HL-60/S4 treated with retinoic acid at 250 ng/mL for 4 days and 3 days (cell line): ENCODE data around the gene GLB1L3.
"Not testable (repeated sequence)": the region's sequence is repeated elsewhere in the genome, so short reads cannot be mapped to it uniquely, and the experiment has no call there.

Source experiments
- in situ Hi-C: fragments of 300-500 bp; cut with MboI; formaldehyde crosslinking; loops from 2 replicates; pipeline ENCODE4 v1.7.0; 2022; ENCODE audit warnings: low sequenced_read_pairs

The GLB1L3 gene

GRCh38 chr11:134250675-134251074 lies 25.5 kb upstream of the GLB1L3 start:
- in situ Hi-C loops, result no loop called here

GRCh38 chr11:134252346-134253187 lies 23.6 kb upstream of the GLB1L3 start:
- in situ Hi-C loops, result no loop called here

DNA sequence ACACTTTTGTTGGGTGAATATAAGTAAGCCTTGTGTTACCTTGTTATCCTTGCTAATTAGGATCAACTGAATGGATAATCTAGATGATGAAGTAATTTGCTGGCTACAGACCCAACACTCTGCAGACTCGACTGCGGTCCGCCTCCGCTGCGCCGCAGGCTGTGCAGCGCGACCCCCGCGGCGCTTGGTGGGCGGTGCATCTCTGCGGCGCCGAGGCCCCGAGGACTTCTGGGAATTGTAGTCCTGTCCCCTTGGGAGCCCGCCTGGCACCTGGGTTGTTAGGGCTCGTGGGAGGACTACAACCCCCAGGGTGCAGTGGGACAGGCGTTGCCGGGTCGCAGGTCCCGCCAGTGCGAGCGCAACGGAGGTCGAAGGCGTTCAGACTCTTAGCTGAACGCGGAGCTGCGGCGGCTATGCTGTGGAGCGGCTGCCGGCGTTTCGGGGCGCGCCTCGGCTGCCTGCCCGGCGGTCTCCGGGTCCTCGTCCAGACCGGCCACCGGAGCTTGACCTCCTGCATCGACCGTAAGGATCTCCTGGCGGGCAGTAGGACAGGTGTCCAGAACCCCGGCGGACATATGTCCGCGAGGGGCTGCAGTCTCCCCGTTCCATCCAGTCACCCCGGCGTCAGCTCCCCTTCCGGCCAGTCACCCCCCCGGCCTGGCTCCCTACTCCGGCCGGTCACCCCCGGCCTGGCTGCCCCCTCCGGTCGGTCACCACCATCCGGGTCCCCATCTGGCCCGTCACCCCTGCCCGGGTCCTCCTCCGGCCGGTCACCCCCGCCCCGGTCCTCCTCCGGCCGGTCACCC lies 22.8 kb upstream of the GLB1L3 start, which contains the start of the genes ACAD8 and THYN1:
ACAD8 (plus strand) TSS at position 381 of the 806 bp plus-strand sequence; CDS start at position 414, 33 bp downstream.
THYN1 (minus strand) TSS at position 165 of the 806 bp plus-strand sequence. CDS start 470 bp downstream, outside the sequence.
- in situ Hi-C loops, result no loop called here

DNA sequence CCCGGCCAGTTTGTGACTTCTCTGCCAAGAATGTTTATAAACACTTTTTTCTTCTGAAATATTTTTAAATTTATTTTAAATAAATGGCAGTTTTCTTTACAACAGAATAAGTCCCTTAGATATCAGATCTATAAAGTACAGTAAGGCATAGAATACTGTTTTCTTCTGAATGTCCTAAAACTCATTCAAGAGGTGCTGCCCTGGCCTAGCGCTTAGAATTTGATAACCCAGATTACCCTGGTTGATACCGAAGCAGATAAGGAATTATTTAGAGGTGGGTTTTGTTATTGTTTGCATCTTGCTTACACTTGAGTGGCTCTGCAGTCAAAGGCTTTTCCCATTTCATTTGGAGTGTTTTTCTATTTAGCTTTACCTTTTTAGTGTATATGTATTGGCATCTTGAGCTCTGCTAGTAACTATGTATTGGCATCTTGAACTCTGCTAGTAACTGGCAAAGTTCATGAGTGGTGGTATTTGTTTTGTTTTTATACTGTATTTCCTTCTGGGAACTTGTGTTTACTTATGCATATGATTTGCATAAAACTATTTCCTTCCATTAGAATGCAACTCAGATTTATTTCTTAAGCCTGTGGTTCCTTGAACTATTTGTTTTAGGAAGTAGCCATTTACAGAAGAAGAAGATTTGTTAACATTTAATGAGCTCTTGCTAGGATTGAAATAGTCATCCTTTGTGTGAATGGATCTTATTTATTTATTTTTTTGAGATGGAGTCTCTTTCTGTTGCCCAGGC lies 21.6 kb upstream of the GLB1L3 start:
- in situ Hi-C loops, result no loop called here

DNA sequence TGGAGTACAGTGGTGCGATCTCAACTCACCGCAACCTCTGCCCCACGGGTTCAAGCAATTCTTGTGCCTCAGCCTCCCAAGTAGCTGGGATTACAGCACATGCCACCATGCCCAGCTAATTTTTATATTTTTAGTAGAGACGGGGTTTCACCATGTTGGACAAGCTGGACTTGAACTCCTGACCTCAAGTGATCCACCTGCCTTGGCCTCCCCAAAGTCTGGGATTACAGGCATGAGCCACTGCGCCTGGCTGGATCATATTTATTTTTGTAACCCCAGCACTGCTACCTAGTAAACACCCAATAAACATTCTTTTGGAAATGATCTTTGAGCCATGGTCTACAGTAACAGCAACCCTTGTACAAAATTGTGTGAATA lies 21.0 kb upstream of the GLB1L3 start:
- in situ Hi-C loops, result not testable (repeated sequence)

DNA sequence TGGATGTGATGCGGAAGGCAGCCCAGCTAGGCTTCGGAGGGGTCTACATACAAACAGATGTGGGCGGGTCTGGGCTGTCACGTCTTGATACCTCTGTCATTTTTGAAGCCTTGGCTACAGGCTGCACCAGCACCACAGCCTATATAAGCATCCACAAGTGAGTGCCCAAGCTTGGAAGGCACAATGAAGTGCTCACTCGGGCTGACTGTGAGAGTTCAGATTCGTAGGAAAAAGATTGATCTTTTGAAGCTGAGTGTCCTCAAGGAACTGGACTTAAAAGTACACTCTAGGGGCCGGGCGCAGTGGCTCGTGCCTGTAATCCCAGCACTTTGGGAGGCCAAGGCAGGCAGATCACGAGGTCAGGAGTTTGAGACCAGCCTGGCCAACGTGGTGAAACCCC lies 19.1 kb upstream of the GLB1L3 start:
- in situ Hi-C loops, result no loop called here

DNA sequence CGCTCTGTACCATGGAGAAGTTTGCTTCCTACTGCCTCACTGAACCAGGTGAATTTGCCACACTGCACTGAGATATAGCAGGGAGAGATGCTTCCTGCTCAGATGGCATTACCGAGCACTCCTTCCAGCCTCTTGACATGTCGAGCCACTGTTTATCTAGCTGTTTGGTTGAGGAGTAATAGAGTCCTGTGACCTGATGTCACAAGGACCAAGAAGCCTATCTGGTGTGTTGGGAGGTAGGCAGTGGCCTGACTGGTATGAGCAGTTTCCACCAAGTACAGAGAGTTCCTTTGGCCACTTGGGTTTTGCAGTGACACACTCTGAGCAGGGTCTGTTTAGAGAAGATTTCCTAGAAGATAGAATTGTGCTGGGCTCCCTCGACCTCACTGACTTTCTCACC lies 17.6 kb upstream of the GLB1L3 start:
- in situ Hi-C loops, result no loop called here

DNA sequence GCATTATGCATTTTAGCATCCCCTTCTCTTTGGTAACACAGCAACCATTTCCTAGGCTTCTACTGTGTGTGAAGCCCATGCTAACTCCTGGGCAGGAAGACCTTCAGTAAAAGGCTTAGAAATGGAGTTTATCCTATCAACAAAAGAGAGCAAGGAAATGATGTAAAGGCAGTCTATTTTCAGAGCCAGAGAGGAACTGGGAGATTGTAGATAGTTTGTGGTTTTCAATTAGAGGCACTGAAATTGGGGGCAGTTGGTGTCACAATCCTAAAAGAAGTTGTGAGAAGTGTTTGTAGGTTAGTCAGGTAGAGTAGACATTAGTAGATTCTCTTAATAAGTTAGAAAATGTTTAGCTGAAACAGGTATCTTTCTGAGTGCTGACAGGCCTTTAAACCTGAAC lies 15.7 kb upstream of the GLB1L3 start:
- in situ Hi-C loops, result no loop called here

DNA sequence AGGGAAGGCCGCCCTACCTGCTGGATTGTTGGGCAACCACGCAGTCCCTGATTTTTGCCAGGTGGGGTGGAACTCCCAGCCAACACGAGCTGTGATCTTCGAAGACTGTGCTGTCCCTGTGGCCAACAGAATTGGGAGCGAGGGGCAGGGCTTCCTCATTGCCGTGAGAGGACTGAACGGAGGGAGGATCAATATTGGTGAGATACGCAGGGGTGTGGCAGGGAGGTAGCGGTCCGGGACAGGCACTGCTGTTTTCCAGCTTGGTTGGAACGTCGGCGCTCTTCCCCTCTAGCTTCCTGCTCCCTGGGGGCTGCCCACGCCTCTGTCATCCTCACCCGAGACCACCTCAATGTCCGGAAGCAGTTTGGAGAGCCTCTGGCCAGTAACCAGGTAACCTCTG lies 15.2 kb upstream of the GLB1L3 start:
- in situ Hi-C loops, result no loop called here

- in situ Hi-C loops, result no loop called here
Measured at GRCh38 chr11:134261626-134262488, 14.3 kb upstream of the GLB1L3 start.

DNA sequence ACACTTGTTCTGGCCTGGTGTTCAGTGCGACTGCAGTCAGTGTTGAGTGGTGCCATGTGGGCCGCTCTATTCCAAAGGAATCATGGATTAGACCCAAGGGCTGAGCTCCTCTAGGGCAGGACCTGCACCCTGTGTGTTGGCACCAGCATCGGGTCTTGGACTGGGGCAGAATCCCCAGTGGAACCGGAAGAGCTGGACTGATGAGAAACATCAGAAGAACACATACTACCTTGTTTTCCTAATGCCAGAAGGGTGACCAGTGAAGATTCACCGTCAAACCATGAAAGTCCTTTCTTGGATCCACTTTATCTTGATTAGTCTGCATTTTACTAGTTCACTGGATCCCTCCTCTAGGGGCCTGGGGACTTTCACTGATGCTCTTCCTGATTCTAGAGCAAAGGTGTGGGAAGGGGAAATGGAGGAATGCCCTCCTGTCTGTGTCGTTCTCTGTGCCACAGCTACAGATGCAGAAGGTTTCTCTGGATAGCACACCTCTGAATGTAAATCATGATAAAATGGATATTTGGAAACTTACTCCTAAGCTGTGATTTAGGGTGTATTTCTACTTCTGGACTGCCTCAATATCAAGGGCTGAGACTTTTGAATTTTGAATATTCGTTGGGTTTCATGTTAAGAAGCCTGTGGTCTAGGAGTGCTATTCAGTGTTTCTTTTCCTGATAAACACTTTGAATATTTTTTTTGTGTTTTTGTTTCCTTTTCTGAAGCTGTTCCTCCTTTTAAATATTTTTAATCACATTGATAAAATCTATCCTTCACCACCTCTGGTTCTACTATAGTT lies 11.0 kb upstream of the GLB1L3 start:
- in situ Hi-C loops, result no loop called here

- in situ Hi-C loops, result no loop called here
Measured at GRCh38 chr11:134266440-134266839, 9.7 kb upstream of the GLB1L3 start.

- in situ Hi-C loops, result no loop called here
Measured at GRCh38 chr11:134266841-134267251, 9.3 kb upstream of the GLB1L3 start.

GRCh38 chr11:134267461-134267860 lies 8.7 kb upstream of the GLB1L3 start:
- in situ Hi-C loops, result no loop called here

DNA sequence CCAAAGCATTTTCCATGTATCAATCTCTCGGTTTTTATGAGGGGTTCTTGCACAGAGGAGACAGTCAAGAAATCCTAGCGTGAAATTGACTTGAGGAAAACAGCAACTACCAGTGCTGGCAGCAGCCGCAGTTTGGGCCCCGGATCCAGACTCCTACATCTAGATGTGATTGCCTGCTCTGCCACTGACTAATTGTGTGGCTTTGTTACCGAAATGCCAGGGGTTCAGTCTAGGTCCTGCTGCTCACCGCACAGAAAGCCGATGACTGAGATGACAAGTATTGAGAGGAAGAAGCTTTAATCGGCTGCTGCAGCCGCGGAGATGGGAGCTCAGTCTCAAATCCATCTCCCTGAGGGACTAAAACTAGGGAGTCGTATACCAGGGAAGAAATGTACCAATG lies 8.2 kb upstream of the GLB1L3 start:
- in situ Hi-C loops, result no loop called here

- in situ Hi-C loops, result no loop called here
Measured at GRCh38 chr11:134270250-134270714, 5.9 kb upstream of the GLB1L3 start.

DNA sequence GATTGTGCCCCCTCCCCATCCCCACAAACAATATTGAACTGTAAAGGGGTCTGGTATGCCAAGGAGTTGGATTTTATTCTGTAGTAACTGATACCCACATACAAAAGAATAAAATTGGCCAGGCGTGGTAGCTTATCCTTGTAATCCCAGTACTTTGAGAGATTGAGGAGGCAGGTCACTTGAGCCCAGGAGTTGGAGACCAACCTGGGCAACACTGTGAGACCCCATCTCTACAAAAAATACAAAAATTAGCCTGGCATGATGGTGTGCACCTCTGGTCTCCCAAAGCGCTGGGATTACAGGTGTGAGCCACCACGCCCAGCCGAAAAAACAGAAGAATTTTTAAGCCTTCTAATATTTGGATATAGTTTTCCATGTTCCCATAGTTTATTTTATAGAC lies 4.2 kb upstream of the GLB1L3 start:
- in situ Hi-C loops, result no loop called here

DNA sequence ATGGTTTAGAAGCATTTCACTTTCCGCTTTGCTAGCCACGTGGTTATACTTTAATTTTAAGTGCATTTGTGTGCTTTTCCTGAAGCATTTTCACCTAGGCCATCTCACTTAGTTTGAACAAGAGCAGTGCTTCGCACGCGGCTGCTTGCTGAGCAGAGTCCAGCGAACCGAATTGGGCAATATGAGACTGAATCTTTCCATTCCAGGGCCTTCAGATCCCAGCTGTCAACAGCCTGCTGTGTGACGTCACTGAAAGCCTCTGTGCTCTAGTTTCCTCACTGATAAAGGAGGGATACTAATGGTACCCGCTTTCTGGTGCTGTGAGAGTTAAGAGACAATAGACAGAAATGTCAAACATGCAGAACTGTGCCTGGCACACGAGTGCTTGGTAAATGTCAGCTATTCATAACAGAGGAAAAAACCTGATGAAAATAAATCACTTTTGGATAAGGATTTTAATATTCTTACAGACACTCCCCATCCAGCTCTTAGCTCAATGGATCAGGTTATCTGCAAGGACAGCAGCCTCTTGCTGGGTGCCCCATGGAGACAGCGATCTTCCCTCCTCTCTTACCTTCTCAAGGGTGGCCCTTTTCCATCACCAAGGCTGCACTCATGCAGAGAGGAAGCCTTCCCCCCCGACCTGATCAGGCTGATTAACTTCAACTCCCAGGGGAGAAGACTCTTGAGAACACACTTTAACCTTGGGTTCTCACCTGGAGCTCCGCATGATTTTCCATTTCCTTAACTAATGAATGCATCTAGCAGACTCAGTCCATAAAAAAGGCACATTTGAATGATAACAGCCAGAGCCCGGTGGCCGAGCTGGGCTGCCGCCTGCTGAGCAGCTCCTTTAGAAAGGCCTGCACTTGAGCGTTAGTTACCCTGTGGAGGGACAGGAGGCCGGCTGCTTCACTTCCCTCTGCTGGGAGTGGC lies 3.5 kb upstream of the GLB1L3 start:
- in situ Hi-C loops, result no loop called here
